ENCODE results near the gene SLC9A6. TPM values are rescaled to one million over a fixed set of nuclear protein-coding genes. Genes with fewer than 3 reads are reported as not detected.

Gene SLC9A6
- total RNA-seq, 1 experiment from 2014 or later, result 21.7 TPM

- Mint-ChIP-seq H3K9me3 (ENCODE audit: low read depth, unreplicated experiment) (no peaks in the 10 kb centered on the region), H3K36me3 (ENCODE audit: insufficient read depth, unreplicated experiment) (peaks cover 3% of the 10 kb centered on the region), H3K27me3 (ENCODE audit: unreplicated experiment) (no peaks in the 10 kb centered on the region), H3K4me1 (ENCODE audit: low read depth, unreplicated experiment) (no peaks in the 10 kb centered on the region), H3K4me3 (ENCODE audit: low read depth, unreplicated experiment) (no peak overlapping the region), H3K27ac (ENCODE audit: unreplicated experiment) (no peak overlapping the region)
- BruUV-seq (replicated peaks), result no TSS peak
- intact Hi-C loops (cut with micrococcal nuclease; ENCODE audit: unreplicated experiment), result loop anchor here (2.0 to 10.0 kb wide), 3 partner anchors 133 to 665 kb away; no protein-coding TSS in a partner anchor
- TF ChIP-seq, protein P1, sequence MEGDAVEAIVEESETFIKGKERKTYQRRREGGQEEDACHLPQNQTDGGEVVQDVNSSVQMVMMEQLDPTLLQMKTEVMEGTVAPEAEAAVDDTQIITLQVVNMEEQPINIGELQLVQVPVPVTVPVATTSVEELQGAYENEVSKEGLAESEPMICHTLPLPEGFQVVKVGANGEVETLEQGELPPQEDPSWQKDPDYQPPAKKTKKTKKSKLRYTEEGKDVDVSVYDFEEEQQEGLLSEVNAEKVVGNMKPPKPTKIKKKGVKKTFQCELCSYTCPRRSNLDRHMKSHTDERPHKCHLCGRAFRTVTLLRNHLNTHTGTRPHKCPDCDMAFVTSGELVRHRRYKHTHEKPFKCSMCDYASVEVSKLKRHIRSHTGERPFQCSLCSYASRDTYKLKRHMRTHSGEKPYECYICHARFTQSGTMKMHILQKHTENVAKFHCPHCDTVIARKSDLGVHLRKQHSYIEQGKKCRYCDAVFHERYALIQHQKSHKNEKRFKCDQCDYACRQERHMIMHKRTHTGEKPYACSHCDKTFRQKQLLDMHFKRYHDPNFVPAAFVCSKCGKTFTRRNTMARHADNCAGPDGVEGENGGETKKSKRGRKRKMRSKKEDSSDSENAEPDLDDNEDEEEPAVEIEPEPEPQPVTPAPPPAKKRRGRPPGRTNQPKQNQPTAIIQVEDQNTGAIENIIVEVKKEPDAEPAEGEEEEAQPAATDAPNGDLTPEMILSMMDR (IDR thresholded peaks at IDR 0.05; ENCODE audit: unreplicated experiment), result no peak
- DNase-seq, result no peak
- CTCF ChIA-PET, result no interaction called here
These were observed 44.5 kb downstream of the SLC9A6 start for GRCh38 chrX:136029766-136030165.

GRCh38 chrX:136030303-136031191 lies 45.3 kb downstream of the SLC9A6 start:
- TF ChIP-seq, protein P1 (IDR thresholded peaks at IDR 0.05; ENCODE audit: unreplicated experiment), result no peak
- CTCF ChIA-PET, result no interaction called here
- no peaks in the 10 kb centered on the region for H3K9me3 Mint-ChIP-seq (ENCODE audit: low read depth, unreplicated experiment)
- DNase-seq, result no peak
- H3K4me1 Mint-ChIP-seq (ENCODE audit: low read depth, unreplicated experiment), result no peaks in the 10 kb centered on the region
- BruUV-seq (replicated peaks), result no TSS peak
- H3K4me3 Mint-ChIP-seq (ENCODE audit: low read depth, unreplicated experiment), result no peak overlapping the region
- H3K36me3 Mint-ChIP-seq (ENCODE audit: insufficient read depth, unreplicated experiment), result peaks cover 3% of the 10 kb centered on the region
- intact Hi-C loops (cut with micrococcal nuclease; ENCODE audit: unreplicated experiment), result no loop called here
- H3K27ac Mint-ChIP-seq (ENCODE audit: unreplicated experiment), result no peak overlapping the region
- H3K27me3 Mint-ChIP-seq (ENCODE audit: unreplicated experiment), result no peaks in the 10 kb centered on the region

GRCh38 chrX:136031626-136032025 lies 46.4 kb downstream of the SLC9A6 start:
- no peak overlapping the region for H3K4me3 Mint-ChIP-seq (ENCODE audit: low read depth, unreplicated experiment)
- H3K36me3 Mint-ChIP-seq (ENCODE audit: insufficient read depth, unreplicated experiment), result peaks cover 3% of the 10 kb centered on the region
- intact Hi-C loops (cut with micrococcal nuclease; ENCODE audit: unreplicated experiment), result no loop called here
- CTCF ChIA-PET, result no interaction called here
- no peak for DNase-seq
- BruUV-seq (replicated peaks), result no TSS peak
- no peaks in the 10 kb centered on the region for H3K9me3 Mint-ChIP-seq (ENCODE audit: low read depth, unreplicated experiment)
- TF ChIP-seq, protein P1 (IDR thresholded peaks at IDR 0.05; ENCODE audit: unreplicated experiment), result no peak
- no peaks in the 10 kb centered on the region for H3K4me1 Mint-ChIP-seq (ENCODE audit: low read depth, unreplicated experiment)
- H3K27me3 Mint-ChIP-seq (ENCODE audit: unreplicated experiment), result no peaks in the 10 kb centered on the region
- no peak overlapping the region for H3K27ac Mint-ChIP-seq (ENCODE audit: unreplicated experiment)

DNA sequence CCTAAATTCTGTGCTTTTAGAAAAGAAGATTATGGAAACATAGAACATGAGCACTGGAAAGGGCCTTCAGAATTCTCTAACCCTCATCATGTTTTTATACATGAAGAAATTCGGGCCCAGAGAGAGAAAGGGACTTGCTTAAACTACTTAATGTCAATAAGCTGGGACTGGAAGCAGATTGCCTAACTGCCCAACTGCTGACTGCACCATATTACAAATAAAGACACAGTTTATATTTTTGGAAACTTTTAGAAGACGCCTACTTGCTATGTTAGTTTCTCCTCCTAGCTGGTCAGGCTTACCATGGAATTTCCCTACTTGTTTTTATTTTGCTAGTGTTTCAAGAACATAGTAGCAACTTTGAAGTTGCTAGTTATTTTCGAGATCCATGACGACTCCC lies 47.1 kb downstream of the SLC9A6 start:
- Mint-ChIP-seq H3K36me3 (ENCODE audit: insufficient read depth, unreplicated experiment) (peaks cover 3% of the 10 kb centered on the region), H3K4me3 (ENCODE audit: low read depth, unreplicated experiment) (no peak overlapping the region), H3K27ac (ENCODE audit: unreplicated experiment) (no peak overlapping the region), H3K9me3 (ENCODE audit: low read depth, unreplicated experiment) (no peaks in the 10 kb centered on the region), H3K4me1 (ENCODE audit: low read depth, unreplicated experiment) (no peaks in the 10 kb centered on the region), H3K27me3 (ENCODE audit: unreplicated experiment) (no peaks in the 10 kb centered on the region)
- intact Hi-C loops (cut with micrococcal nuclease; ENCODE audit: unreplicated experiment), result no loop called here
- no peak for DNase-seq
- no TSS peak for BruUV-seq (replicated peaks)
- CTCF ChIA-PET, result no interaction called here
- TF ChIP-seq, protein P1 (IDR thresholded peaks at IDR 0.05; ENCODE audit: unreplicated experiment), result no peak
